Natural killer cell treated with Interleukin-12 subunit alpha and Interleukin-12 subunit beta and Interleukin-15 and Interleukin-18, amount 100 ng/mL, for 72 hours (primary cell): ENCODE data around the gene POSTN. TPM values are rescaled to one million over a fixed set of nuclear protein-coding genes. Genes with fewer than 3 reads are reported as not detected.
"Not testable (repeated sequence)": the region's sequence is repeated elsewhere in the genome, so short reads cannot be mapped to it uniquely, and the experiment has no call there.

Experiments
- ATAC-seq, 2 donors: fragments of 150-1000 bp; cut with Tn5 transposase in 1 of 2; sonication (Bioruptor Pico), chemical (Tn5 transposase) in 1 of 2; 2 replicates each; pipeline ENCODE4 v1.10.0; 2021
- DNase-seq: peaks from one replicate; pipeline ENCODE4 v3.0.0; 2022; ENCODE audit warnings: low spot score
- H3K27ac Mint-ChIP-seq, 2 donors: 1 replicate in 1 of 2; 2 replicates in 1 of 2; pipeline ENCODE4 v1.8.0; 2022; ENCODE audit warnings: mixed read lengths in 2 of 2, mild to moderate bottlenecking in 1 of 2, moderate library complexity in 1 of 2
- H3K27me3 Mint-ChIP-seq, 2 donors: 1 replicate in 1 of 2; 2 replicates in 1 of 2; pipeline ENCODE4 v1.8.0; 2022; ENCODE audit warnings: mixed read lengths in 2 of 2
- H3K36me3 Mint-ChIP-seq: one replicate; pipeline ENCODE4 v1.8.0; 2022; ENCODE audit warnings: mixed read lengths
- H3K4me1 Mint-ChIP-seq, 2 donors: 1 replicate in 1 of 2; 2 replicates in 1 of 2; pipeline ENCODE4 v1.8.0; 2022; ENCODE audit warnings: low read depth in 2 of 2, mixed read lengths in 2 of 2, mild to moderate bottlenecking in 1 of 2
- H3K4me3 Mint-ChIP-seq: one replicate; pipeline ENCODE4 v1.8.0; 2022; ENCODE audit warnings: mixed read lengths
- H3K9me3 Mint-ChIP-seq: 2 replicates; pipeline ENCODE4 v1.8.0; 2022; ENCODE audit warnings: mixed read lengths
- total RNA-seq, 2 donors: library from RNA; stranded (reverse); gene quantifications; one replicate each; pipeline ENCODE4 v1.2.3, GENCODE V29; 2022

The POSTN gene
- total RNA-seq, 2 donors from 2014 or later, result not detected

DNA sequence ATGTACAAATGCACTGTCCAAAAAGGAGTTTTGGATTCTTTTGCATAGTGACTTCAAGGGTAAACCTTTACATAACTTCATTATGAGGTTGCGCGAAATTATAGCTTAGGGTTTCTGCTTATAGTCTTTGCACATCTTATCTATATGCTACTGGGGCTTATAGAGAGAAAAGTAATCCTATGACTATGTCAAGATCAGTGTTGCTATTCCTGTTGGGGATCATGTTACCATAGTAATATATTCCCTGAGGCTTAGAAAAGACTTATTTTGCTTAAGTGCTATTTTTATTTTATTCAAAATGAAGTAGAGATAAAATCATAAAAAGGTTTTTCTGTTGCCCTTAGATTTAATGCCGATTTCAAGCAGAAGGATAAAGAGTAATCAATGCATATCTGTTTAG lies 14.7 kb upstream of the POSTN start:
- peaks cover 3% of the 10 kb centered on the region for H3K9me3 Mint-ChIP-seq
- H3K4me3 Mint-ChIP-seq, result no peak overlapping the region
- no peaks in the 10 kb centered on the region for H3K27me3 Mint-ChIP-seq
- H3K4me1 Mint-ChIP-seq, result no peaks in the 10 kb centered on the region
- H3K27ac Mint-ChIP-seq, result no peak overlapping the region
- H3K36me3 Mint-ChIP-seq, result no peaks in the 10 kb centered on the region
- no peak for ATAC-seq
- no peak for DNase-seq

GRCh38 chr13:37608750-37609339 lies 10.3 kb upstream of the POSTN start:
- DNase-seq (no peak), ATAC-seq (no peak)
- H3K4me1 Mint-ChIP-seq, result no peaks in the 10 kb centered on the region
- no peak overlapping the region for H3K4me3 Mint-ChIP-seq
- peaks cover 19% of the 10 kb centered on the region for H3K9me3 Mint-ChIP-seq
- H3K36me3 Mint-ChIP-seq, result no peaks in the 10 kb centered on the region
- H3K27me3 Mint-ChIP-seq, result no peaks in the 10 kb centered on the region
- H3K27ac Mint-ChIP-seq, result no peak overlapping the region

GRCh38 chr13:37602733-37603381 lies 4.3 kb upstream of the POSTN start:
- H3K27me3 Mint-ChIP-seq, result no peaks in the 10 kb centered on the region
- no peak for DNase-seq
- no peak overlapping the region for H3K27ac Mint-ChIP-seq
- no peaks in the 10 kb centered on the region for H3K4me1 Mint-ChIP-seq
- no peak for ATAC-seq
- H3K9me3 Mint-ChIP-seq, result peaks cover 23% of the 10 kb centered on the region
- H3K36me3 Mint-ChIP-seq, result no peaks in the 10 kb centered on the region
- no peak overlapping the region for H3K4me3 Mint-ChIP-seq

GRCh38 chr13:37601648-37602440 lies 3.3 kb upstream of the POSTN start:
- Mint-ChIP-seq H3K4me3 (no peak overlapping the region), H3K9me3 (peaks cover 21% of the 10 kb centered on the region), H3K27ac (no peak overlapping the region), H3K4me1 (no peaks in the 10 kb centered on the region), H3K36me3 (no peaks in the 10 kb centered on the region), H3K27me3 (no peaks in the 10 kb centered on the region)
- no peak for DNase-seq
- ATAC-seq, result no peak

- no peak overlapping the region for H3K4me3 Mint-ChIP-seq
- H3K27me3 Mint-ChIP-seq, result no peaks in the 10 kb centered on the region
- no peaks in the 10 kb centered on the region for H3K36me3 Mint-ChIP-seq
- H3K4me1 Mint-ChIP-seq, result no peaks in the 10 kb centered on the region
- peaks cover 11% of the 10 kb centered on the region for H3K9me3 Mint-ChIP-seq
- H3K27ac Mint-ChIP-seq, result no peak overlapping the region
- ATAC-seq, result no peak
- no peak for DNase-seq
Measured at GRCh38 chr13:37599519-37599918, 951 bp upstream of the POSTN start.

- Mint-ChIP-seq H3K36me3 (no peaks in the 10 kb centered on the region), H3K4me1 (no peaks in the 10 kb centered on the region), H3K27me3 (no peaks in the 10 kb centered on the region), H3K27ac (no peak overlapping the region), H3K4me3 (no peak overlapping the region), H3K9me3 (no peaks in the 10 kb centered on the region)
- DNase-seq, result no peak
- no peak for ATAC-seq
Measured at GRCh38 chr13:37597477-37598025, 1.0 kb downstream of the POSTN start.

GRCh38 chr13:37596805-37597204 lies 1.8 kb downstream of the POSTN start:
- no peak for ATAC-seq
- Mint-ChIP-seq H3K9me3 (no peaks in the 10 kb centered on the region), H3K27ac (no peak overlapping the region), H3K4me3 (no peak overlapping the region), H3K36me3 (no peaks in the 10 kb centered on the region), H3K4me1 (no peaks in the 10 kb centered on the region), H3K27me3 (no peaks in the 10 kb centered on the region)
- no peak for DNase-seq

DNA sequence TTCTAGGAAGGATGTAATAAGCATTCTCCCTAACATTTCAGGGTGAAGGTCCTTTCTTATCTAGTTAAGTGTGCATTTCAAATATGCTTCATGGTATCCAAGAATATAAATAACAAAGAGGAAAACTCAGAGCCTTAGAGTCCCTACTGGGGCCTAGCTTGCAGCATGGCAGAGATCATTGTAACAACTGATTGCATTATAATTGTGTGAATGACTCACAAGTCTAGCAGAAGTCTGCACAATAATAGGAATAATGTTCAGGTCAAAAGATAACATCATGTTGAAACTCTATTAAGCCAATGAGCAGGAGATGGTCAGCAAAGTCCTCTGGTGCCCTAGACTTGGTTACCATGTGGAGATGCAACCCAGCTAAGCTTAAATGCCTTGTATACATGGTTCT lies 3.4 kb downstream of the POSTN start:
- H3K36me3 Mint-ChIP-seq, result no peaks in the 10 kb centered on the region

DNA sequence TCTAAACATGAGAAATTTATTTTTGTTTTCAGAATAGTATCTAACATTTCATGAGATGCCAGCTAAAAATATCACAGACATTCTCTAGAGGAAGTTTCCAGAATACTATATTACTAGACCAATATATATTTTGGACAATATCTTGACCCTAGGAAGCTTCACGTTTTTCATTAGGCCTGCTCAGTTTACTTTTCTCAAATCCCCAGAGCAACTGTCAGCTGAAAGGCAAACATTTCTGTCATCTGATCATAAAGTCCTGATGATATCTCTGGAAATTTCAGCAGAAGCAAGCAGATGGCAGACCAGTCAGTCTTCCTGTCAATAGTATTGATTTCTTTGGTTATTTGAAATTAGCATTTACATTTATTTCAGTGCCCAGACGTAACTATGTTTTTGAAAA lies 4.0 kb downstream of the POSTN start:
- Mint-ChIP-seq H3K4me1 (no peaks in the 10 kb centered on the region), H3K36me3 (no peaks in the 10 kb centered on the region), H3K9me3 (no peaks in the 10 kb centered on the region), H3K27ac (no peak overlapping the region), H3K4me3 (no peak overlapping the region), H3K27me3 (no peaks in the 10 kb centered on the region)
- ATAC-seq, result no peak
- no peak for DNase-seq

More for the DNA sequence above, 3.4 kb downstream of the POSTN start:
- Mint-ChIP-seq H3K4me3 (no peak overlapping the region), H3K4me1 (no peaks in the 10 kb centered on the region), H3K27me3 (no peaks in the 10 kb centered on the region), H3K9me3 (no peaks in the 10 kb centered on the region), H3K27ac (no peak overlapping the region)
- ATAC-seq (no peak), DNase-seq (no peak)

- H3K4me3 Mint-ChIP-seq, H3K36me3 Mint-ChIP-seq, H3K27ac Mint-ChIP-seq, H3K27me3 Mint-ChIP-seq, DNase-seq, H3K4me1 Mint-ChIP-seq, H3K9me3 Mint-ChIP-seq, ATAC-seq: not testable (repeated sequence)
Measured at GRCh38 chr13:37589381-37589780, 9.2 kb downstream of the POSTN start.

DNA sequence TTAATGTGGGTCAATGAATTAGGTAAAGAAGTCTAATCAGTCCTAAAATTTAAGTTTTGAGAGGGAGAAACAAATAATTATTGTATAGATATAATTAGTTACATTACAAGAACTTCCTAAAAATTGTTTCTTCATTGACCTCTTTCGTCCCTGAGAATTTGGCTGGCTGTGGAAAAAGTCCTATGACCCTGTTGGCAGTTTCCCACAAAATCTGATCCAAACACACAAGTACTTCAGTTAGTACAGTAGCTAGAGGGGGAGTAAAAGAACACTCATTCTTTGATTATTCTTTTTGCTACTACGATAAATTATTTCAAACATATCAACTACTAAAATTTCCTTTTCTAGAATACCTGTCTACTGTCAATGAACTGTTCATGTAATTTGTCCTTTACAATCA lies 11.3 kb downstream of the POSTN start:
- H3K4me1 Mint-ChIP-seq, result no peaks in the 10 kb centered on the region
- no peak for DNase-seq
- H3K4me3 Mint-ChIP-seq, result no peak overlapping the region
- no peak for ATAC-seq
- no peaks in the 10 kb centered on the region for H3K27me3 Mint-ChIP-seq
- no peak overlapping the region for H3K27ac Mint-ChIP-seq
- H3K9me3 Mint-ChIP-seq, result peaks cover 7% of the 10 kb centered on the region
- no peaks in the 10 kb centered on the region for H3K36me3 Mint-ChIP-seq

GRCh38 chr13:37586164-37586563 lies 12.4 kb downstream of the POSTN start:
- no peaks in the 10 kb centered on the region for H3K27me3 Mint-ChIP-seq

GRCh38 chr13:37585541-37585940 lies 13.0 kb downstream of the POSTN start:
- H3K27ac Mint-ChIP-seq, result no peak overlapping the region
- no peaks in the 10 kb centered on the region for H3K36me3 Mint-ChIP-seq
- H3K4me1 Mint-ChIP-seq, result no peaks in the 10 kb centered on the region
- no peak for DNase-seq
- peaks cover 7% of the 10 kb centered on the region for H3K9me3 Mint-ChIP-seq
- ATAC-seq, result no peak
- no peak overlapping the region for H3K4me3 Mint-ChIP-seq
- H3K27me3 Mint-ChIP-seq, result no peaks in the 10 kb centered on the region

More at GRCh38 chr13:37586164-37586563, 12.4 kb downstream of the POSTN start:
- no peaks in the 10 kb centered on the region for H3K36me3 Mint-ChIP-seq
- no peak for DNase-seq
- no peak overlapping the region for H3K27ac Mint-ChIP-seq
- no peaks in the 10 kb centered on the region for H3K4me1 Mint-ChIP-seq
- H3K9me3 Mint-ChIP-seq, result peaks cover 7% of the 10 kb centered on the region
- no peak overlapping the region for H3K4me3 Mint-ChIP-seq
- ATAC-seq, result no peak

GRCh38 chr13:37576601-37577000 lies 22.0 kb downstream of the POSTN start:
- DNase-seq (no peak), ATAC-seq (no peak)
- Mint-ChIP-seq H3K27ac (no peak overlapping the region), H3K4me3 (no peak overlapping the region), H3K4me1 (no peaks in the 10 kb centered on the region), H3K36me3 (no peaks in the 10 kb centered on the region), H3K9me3 (peaks cover 3% of the 10 kb centered on the region), H3K27me3 (no peaks in the 10 kb centered on the region)
